HS-5 (cell line): ENCODE data around the gene MED8.
"Not testable (repeated sequence)": the region's sequence is repeated elsewhere in the genome, so short reads cannot be mapped to it uniquely, and the experiment has no call there.

Experiments
- DNase-seq: peaks from one replicate; pipeline ENCODE4 v3.0.0-alpha.2; 2012; ENCODE audit warnings: low read depth

The MED8 gene

GRCh38 chr1:43421976-43422750 is 32.6 kb upstream of the MED8 start:
- no peak for DNase-seq

GRCh38 chr1:43421396-43421795 is 31.8 kb upstream of the MED8 start:
- no peak for DNase-seq

- no peak for DNase-seq
These were observed 31.3 kb upstream of the MED8 start for GRCh38 chr1:43420874-43421273.

- DNase-seq: no peak
These were observed 30.2 kb upstream of the MED8 start for GRCh38 chr1:43419627-43420425.

- no peak for DNase-seq
These were observed 29.3 kb upstream of the MED8 start for GRCh38 chr1:43418858-43419257.

- DNase-seq: no peak
These were observed 26.3 kb upstream of the MED8 start for GRCh38 chr1:43415901-43416300.

GRCh38 chr1:43414634-43415223 is 25.1 kb upstream of the MED8 start:
- no peak for DNase-seq

GRCh38 chr1:43413426-43413825 is 23.8 kb upstream of the MED8 start:
- not testable (repeated sequence) for DNase-seq

GRCh38 chr1:43410571-43410970 is 21.0 kb upstream of the MED8 start:
- no peak for DNase-seq

GRCh38 chr1:43405876-43406234 is 16.3 kb upstream of the MED8 start:
- DNase-seq: no peak

GRCh38 chr1:43405219-43405875 is 15.7 kb upstream of the MED8 start:
- no peak for DNase-seq

GRCh38 chr1:43404353-43404752 is 14.8 kb upstream of the MED8 start:
- no peak for DNase-seq

GRCh38 chr1:43402089-43402865 is 12.7 kb upstream of the MED8 start:
- no peak for DNase-seq

GRCh38 chr1:43400441-43400840 is 10.8 kb upstream of the MED8 start:
- not testable (repeated sequence) for DNase-seq

- DNase-seq: no peak
These were observed 8.6 kb upstream of the MED8 start for GRCh38 chr1:43398227-43398626.

- DNase-seq: no peak
These were observed 6.5 kb upstream of the MED8 start for GRCh38 chr1:43396059-43396458.

- no peak for DNase-seq
These were observed 5.9 kb upstream of the MED8 start for GRCh38 chr1:43395523-43395922.

GRCh38 chr1:43392702-43393101 is 3.1 kb upstream of the MED8 start:
- no peak for DNase-seq

- DNase-seq: no peak
These were observed 987 bp downstream of the MED8 start for GRCh38 chr1:43388613-43389012.

GRCh38 chr1:43387976-43388599 is 1.5 kb downstream of the MED8 start:
- no peak for DNase-seq

- no peak for DNase-seq
These were observed 2.9 kb downstream of the MED8 start for GRCh38 chr1:43386676-43387075.
